ENCODE results near the gene OCA2.

OCA2 gene

GRCh38 chr15:28109626-28110455, 10.7 kb upstream of the OCA2 start:
- Histone ChIP-seq H3K36me3 (ENCODE audit: insufficient read depth, low read length) (peaks cover 36% of the 10 kb centered on the region), H3K4me1 (ENCODE audit: control insufficient read depth, insufficient read depth, low read length) (peaks cover 14% of the 10 kb centered on the region), H3K9ac (ENCODE audit: low read depth, low read length) (no peak overlapping the region), H3K4me3 (ENCODE audit: low read length) (no peak overlapping the region), H3K4me2 (ENCODE audit: low read length) (no peak overlapping the region), H3K27me3 (ENCODE audit: control insufficient read depth, insufficient read depth, low read length) (peaks cover 3% of the 10 kb centered on the region), H3K9me3 (replicated peaks; ENCODE audit: low read length) (no peaks in the 10 kb centered on the region)

GRCh38 chr15:28107904-28108275, 8.8 kb upstream of the OCA2 start:
- peaks cover 17% of the 10 kb centered on the region for H3K36me3 ChIP-seq (ENCODE audit: insufficient read depth, low read length)
- peaks cover 14% of the 10 kb centered on the region for H3K4me1 ChIP-seq (ENCODE audit: control insufficient read depth, insufficient read depth, low read length)
- no peak overlapping the region for H3K4me3 ChIP-seq (ENCODE audit: low read length)

GRCh38 chr15:28107111-28107903, 8.2 kb upstream of the OCA2 start:
- Histone ChIP-seq H3K4me3 (ENCODE audit: low read length) (peak overlapping the region; percentile 72), H3K36me3 (ENCODE audit: insufficient read depth, low read length) (peaks cover 12% of the 10 kb centered on the region), H3K27me3 (ENCODE audit: control insufficient read depth, insufficient read depth, low read length) (peaks cover 3% of the 10 kb centered on the region), H3K4me2 (ENCODE audit: low read length) (peak overlapping the region; percentile 88), H3K9ac (ENCODE audit: low read depth, low read length) (peak overlapping the region; percentile 59), H3K4me1 (ENCODE audit: control insufficient read depth, insufficient read depth, low read length) (peaks cover 14% of the 10 kb centered on the region), H3K9me3 (replicated peaks; ENCODE audit: low read length) (no peaks in the 10 kb centered on the region)

More at GRCh38 chr15:28107904-28108275, 8.8 kb upstream of the OCA2 start:
- no peak overlapping the region for H3K9ac ChIP-seq (ENCODE audit: low read depth, low read length)
- peak overlapping the region; percentile 88 for H3K4me2 ChIP-seq (ENCODE audit: low read length)
- peaks cover 3% of the 10 kb centered on the region for H3K27me3 ChIP-seq (ENCODE audit: control insufficient read depth, insufficient read depth, low read length)
- H3K9me3 ChIP-seq (replicated peaks; ENCODE audit: low read length): no peaks in the 10 kb centered on the region

- no peaks in the 10 kb centered on the region for H3K9me3 ChIP-seq (replicated peaks; ENCODE audit: low read length)
- H3K4me2 ChIP-seq (ENCODE audit: low read length): peak overlapping the region; percentile 88
- H3K27me3 ChIP-seq (ENCODE audit: control insufficient read depth, insufficient read depth, low read length): peaks cover 11% of the 10 kb centered on the region
- peak overlapping the region; percentile 59 for H3K9ac ChIP-seq (ENCODE audit: low read depth, low read length)
- peaks cover 14% of the 10 kb centered on the region for H3K4me1 ChIP-seq (ENCODE audit: control insufficient read depth, insufficient read depth, low read length)
- H3K4me3 ChIP-seq (ENCODE audit: low read length): peak overlapping the region; percentile 72
- peaks cover 4% of the 10 kb centered on the region for H3K36me3 ChIP-seq (ENCODE audit: insufficient read depth, low read length)
Observed at GRCh38 chr15:28106294-28107110, 7.4 kb upstream of the OCA2 start.

- Histone ChIP-seq H3K4me2 (ENCODE audit: low read length) (peak overlapping the region; percentile 88), H3K9me3 (replicated peaks; ENCODE audit: low read length) (no peaks in the 10 kb centered on the region), H3K4me1 (ENCODE audit: control insufficient read depth, insufficient read depth, low read length) (peaks cover 14% of the 10 kb centered on the region), H3K9ac (ENCODE audit: low read depth, low read length) (no peak overlapping the region), H3K36me3 (ENCODE audit: insufficient read depth, low read length) (no peaks in the 10 kb centered on the region), H3K27me3 (ENCODE audit: control insufficient read depth, insufficient read depth, low read length) (peaks cover 18% of the 10 kb centered on the region), H3K4me3 (ENCODE audit: low read length) (no peak overlapping the region)
Observed at GRCh38 chr15:28105793-28106192, 6.7 kb upstream of the OCA2 start.

GRCh38 chr15:28105224-28105791, 6.2 kb upstream of the OCA2 start:
- H3K4me2 ChIP-seq (ENCODE audit: low read length): no peak overlapping the region
- peaks cover 23% of the 10 kb centered on the region for H3K27me3 ChIP-seq (ENCODE audit: control insufficient read depth, insufficient read depth, low read length)
- no peaks in the 10 kb centered on the region for H3K36me3 ChIP-seq (ENCODE audit: insufficient read depth, low read length)
- no peak overlapping the region for H3K4me3 ChIP-seq (ENCODE audit: low read length)
- H3K9me3 ChIP-seq (replicated peaks; ENCODE audit: low read length): no peaks in the 10 kb centered on the region
- no peak overlapping the region for H3K9ac ChIP-seq (ENCODE audit: low read depth, low read length)
- H3K4me1 ChIP-seq (ENCODE audit: control insufficient read depth, insufficient read depth, low read length): peaks cover 14% of the 10 kb centered on the region

- H3K27me3 ChIP-seq (ENCODE audit: control insufficient read depth, insufficient read depth, low read length): peaks cover 32% of the 10 kb centered on the region
Observed at GRCh38 chr15:28104326-28104725, 5.2 kb upstream of the OCA2 start.

GRCh38 chr15:28103831-28104230, 4.7 kb upstream of the OCA2 start:
- H3K27me3 ChIP-seq (ENCODE audit: control insufficient read depth, insufficient read depth, low read length): peaks cover 36% of the 10 kb centered on the region

More at GRCh38 chr15:28104326-28104725, 5.2 kb upstream of the OCA2 start:
- Histone ChIP-seq H3K36me3 (ENCODE audit: insufficient read depth, low read length) (no peaks in the 10 kb centered on the region), H3K9ac (ENCODE audit: low read depth, low read length) (no peak overlapping the region), H3K4me3 (ENCODE audit: low read length) (no peak overlapping the region), H3K4me1 (ENCODE audit: control insufficient read depth, insufficient read depth, low read length) (peaks cover 14% of the 10 kb centered on the region), H3K4me2 (ENCODE audit: low read length) (no peak overlapping the region), H3K9me3 (replicated peaks; ENCODE audit: low read length) (no peaks in the 10 kb centered on the region)

GRCh38 chr15:28101983-28102441, 2.9 kb upstream of the OCA2 start:
- H3K9ac ChIP-seq (ENCODE audit: low read depth, low read length): no peak overlapping the region
- no peaks in the 10 kb centered on the region for H3K9me3 ChIP-seq (replicated peaks; ENCODE audit: low read length)
- no peaks in the 10 kb centered on the region for H3K36me3 ChIP-seq (ENCODE audit: insufficient read depth, low read length)
- H3K4me2 ChIP-seq (ENCODE audit: low read length): no peak overlapping the region
- H3K4me1 ChIP-seq (ENCODE audit: control insufficient read depth, insufficient read depth, low read length): peaks cover 21% of the 10 kb centered on the region
- no peak overlapping the region for H3K4me3 ChIP-seq (ENCODE audit: low read length)
- peaks cover 53% of the 10 kb centered on the region for H3K27me3 ChIP-seq (ENCODE audit: control insufficient read depth, insufficient read depth, low read length)

More at GRCh38 chr15:28103831-28104230, 4.7 kb upstream of the OCA2 start:
- H3K4me1 ChIP-seq (ENCODE audit: control insufficient read depth, insufficient read depth, low read length): peaks cover 17% of the 10 kb centered on the region
- H3K9ac ChIP-seq (ENCODE audit: low read depth, low read length): no peak overlapping the region
- H3K9me3 ChIP-seq (replicated peaks; ENCODE audit: low read length): no peaks in the 10 kb centered on the region
- no peak overlapping the region for H3K4me3 ChIP-seq (ENCODE audit: low read length)
- H3K4me2 ChIP-seq (ENCODE audit: low read length): no peak overlapping the region
- no peaks in the 10 kb centered on the region for H3K36me3 ChIP-seq (ENCODE audit: insufficient read depth, low read length)

- peaks cover 59% of the 10 kb centered on the region for H3K27me3 ChIP-seq (ENCODE audit: control insufficient read depth, insufficient read depth, low read length)
Observed at GRCh38 chr15:28101201-28101600, 2.1 kb upstream of the OCA2 start.

More at GRCh38 chr15:28101201-28101600, 2.1 kb upstream of the OCA2 start:
- Histone ChIP-seq H3K4me2 (ENCODE audit: low read length) (no peak overlapping the region), H3K36me3 (ENCODE audit: insufficient read depth, low read length) (no peaks in the 10 kb centered on the region), H3K4me3 (ENCODE audit: low read length) (no peak overlapping the region), H3K9me3 (replicated peaks; ENCODE audit: low read length) (no peaks in the 10 kb centered on the region), H3K4me1 (ENCODE audit: control insufficient read depth, insufficient read depth, low read length) (peaks cover 20% of the 10 kb centered on the region), H3K9ac (ENCODE audit: low read depth, low read length) (no peak overlapping the region)
